Measurements from ENCODE around the gene TMTC2.

TMTC2 gene

DNA sequence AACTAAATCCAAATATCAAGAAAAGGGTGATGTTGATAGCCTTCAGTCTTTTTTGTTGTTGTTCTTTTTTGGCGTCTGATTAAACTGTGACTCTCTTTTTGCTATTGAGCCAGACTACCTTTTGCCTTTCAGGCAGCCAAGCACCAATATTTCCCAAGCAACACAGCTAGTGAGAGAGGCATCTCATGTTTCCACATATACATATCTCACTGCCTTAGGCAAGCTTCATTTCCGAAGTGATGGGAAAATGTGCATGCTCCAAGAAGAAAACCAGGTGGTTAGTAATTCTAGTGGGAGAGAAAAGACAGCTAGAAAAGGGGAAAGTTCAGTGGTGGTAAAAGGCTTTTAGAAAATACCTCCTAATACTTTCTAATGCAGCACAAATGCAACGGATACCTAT is 277.7 kb downstream of the TMTC2 start:
- no peak for DNase-seq

DNA sequence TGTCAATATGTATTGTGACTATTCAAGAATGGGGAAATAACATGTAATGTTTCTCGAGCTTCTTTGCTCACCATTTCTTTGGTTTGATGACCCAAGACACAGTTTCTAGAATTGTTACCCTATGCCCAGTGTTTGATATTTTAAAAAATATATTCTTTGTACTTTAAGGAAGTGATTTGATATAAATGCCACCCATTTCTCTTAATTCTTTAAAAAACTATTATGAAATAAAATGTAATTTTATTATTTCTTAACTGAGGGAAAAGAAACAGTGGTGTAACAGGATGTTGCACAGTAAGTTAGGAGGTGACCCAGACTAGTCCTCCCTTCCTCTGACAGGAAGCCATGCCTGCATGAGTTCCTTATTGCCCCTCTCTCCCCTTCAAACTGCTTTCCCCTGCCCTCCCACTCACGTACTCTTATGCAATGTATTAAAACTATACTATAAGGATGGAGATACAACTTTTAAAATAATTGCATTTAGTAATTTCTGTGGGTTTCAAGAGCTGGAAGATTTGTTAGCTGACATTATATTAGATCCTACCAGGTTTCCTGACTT is 279.4 kb downstream of the TMTC2 start:
- DNase-seq: peak; percentile 67

DNA sequence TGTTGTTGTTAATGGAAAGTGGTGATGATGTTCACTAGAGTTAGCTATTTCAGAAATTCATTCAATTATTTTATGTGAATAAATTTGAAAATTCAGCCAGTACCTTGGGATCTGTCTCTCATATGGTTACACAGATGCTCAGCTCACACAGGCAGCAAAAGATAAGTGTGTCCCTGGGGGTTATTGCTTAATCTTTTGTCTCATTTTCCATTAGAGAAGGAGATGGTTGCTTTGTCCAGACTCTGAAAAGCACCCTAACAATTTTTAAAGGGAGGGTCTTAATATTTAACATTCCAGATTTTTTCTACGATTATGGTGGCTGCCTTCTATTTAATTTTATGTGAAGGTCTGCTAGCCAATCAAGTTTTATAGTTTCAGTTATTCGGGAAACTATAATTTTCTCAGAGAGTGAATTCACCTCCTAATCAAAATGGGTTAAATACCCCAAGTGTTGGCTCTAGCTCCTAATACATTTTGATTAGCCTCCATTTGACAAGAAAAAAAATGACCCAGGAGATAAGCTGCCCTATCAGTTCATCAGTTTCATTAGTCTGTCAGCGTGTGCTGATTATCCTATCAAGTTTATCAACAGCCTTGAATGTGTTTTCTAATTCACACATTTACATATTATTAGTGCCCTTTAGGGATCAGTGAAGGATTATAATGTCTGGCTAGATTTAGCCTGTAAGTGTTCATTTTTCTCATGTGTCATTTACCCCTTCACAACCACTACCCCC is 282.1 kb downstream of the TMTC2 start:
- no peak for DNase-seq

DNA sequence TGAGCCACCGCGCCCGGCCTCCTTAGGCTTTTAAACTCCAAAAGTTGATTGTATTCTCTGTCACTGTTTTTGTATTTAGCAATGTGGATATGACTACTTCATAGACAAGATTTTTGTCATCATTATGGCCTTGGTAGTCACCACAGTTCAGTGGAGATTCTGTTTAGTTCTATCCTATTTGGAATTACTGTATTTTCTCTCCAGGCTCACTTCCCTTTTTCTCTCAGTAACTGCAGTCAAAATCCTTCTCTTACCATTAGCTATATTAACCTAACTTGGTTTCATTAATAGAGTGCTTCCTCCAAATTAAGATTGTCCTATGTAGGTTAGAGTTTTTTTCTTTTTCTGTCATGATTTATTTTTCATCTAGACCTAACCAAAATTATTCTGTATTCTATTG is 283.9 kb downstream of the TMTC2 start:
- DNase-seq: no peak

DNA sequence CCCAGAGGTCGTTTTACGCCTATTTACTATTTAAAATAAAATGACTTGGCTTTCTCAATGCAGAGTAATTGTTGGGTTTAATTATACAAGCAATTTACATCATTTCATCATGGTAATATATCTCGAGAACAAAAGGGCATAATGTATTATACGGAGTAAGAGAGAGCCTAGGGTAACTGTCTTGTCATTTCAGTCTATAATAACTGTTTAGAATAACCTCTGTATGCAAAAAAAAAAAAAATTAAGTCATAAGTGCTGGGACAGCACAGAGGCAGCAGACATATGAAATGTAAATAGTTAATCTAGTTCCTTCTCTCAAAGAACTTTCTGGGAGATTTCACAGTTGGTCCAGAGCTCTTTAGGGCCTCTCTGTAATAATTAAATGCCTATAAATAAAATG is 284.9 kb downstream of the TMTC2 start:
- DNase-seq: no peak

DNA sequence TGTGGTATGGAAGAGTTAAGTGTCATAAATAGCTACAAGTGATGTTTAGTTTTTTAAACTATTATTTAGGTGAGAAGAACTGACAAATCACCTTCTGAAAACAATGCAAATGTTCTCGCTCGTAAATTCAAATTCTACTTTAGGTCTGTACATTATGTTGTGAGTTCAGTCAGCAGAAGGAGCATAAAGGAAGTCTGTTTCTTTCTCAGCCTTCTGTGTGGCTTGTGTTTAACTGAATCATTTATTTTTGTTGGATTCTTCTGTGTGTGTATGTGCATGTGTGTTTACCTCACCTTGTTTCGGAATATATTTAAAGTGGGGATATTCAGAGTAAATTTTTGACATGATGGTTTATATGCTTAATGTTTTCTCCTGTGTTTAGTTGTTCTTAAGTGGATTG is 285.9 kb downstream of the TMTC2 start:
- DNase-seq: no peak

DNA sequence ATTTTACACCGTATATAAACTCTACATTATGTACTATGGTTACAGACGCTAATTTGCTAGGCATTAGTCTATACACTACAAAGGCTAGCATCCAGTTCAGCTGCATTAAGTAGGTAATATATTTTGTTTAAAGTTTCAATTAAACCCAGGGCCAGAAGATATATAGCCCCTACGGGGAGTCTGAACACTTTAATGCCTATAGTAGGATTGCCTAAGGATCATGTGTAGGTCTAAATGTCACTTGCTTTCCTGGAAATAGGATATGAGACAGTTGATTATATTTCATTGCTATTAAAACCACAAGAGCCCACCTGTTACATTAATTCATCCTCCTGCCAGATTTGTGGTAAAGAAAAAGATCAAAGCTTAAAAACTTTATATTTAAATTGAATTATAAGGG is 286.9 kb downstream of the TMTC2 start:
- no peak for DNase-seq

DNA sequence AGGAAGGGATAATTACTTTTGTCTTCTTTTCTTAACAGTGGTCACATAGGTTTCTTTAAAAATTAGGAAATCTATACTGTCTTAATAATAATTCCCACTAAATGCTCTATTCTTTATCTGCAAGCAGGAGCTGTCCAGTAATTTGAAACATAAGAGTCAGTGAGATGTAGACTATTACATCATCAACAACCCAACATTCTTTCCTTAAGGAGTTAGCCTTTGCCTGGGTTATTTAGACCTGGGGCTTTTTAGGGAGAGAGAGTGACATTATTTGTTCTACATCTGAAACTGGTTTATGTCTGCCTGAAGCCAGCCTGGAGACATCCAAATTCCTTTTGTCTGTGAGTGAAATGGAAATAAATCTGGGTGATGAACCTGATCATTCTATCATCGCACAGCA is 294.4 kb downstream of the TMTC2 start:
- DNase-seq: no peak

DNA sequence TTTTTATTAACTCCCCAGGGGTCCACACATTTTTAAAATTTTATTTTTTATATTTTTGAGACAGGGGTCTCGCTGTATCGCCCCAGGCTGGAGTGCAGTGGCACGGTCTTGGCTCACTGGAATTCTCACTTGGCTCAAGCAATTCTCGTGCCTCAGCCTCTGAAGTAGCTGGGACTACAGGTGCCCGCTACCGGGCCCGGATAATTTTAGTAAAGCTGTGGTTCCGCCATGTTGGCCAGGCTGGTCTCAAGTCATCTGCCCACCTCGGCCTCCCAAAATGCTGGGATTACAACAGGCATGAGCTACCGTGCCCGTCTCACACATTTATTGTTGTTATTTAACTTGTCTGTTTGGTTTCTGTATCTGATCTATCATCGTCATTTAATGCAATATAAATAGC is 307.4 kb downstream of the TMTC2 start:
- no peak for DNase-seq

DNA sequence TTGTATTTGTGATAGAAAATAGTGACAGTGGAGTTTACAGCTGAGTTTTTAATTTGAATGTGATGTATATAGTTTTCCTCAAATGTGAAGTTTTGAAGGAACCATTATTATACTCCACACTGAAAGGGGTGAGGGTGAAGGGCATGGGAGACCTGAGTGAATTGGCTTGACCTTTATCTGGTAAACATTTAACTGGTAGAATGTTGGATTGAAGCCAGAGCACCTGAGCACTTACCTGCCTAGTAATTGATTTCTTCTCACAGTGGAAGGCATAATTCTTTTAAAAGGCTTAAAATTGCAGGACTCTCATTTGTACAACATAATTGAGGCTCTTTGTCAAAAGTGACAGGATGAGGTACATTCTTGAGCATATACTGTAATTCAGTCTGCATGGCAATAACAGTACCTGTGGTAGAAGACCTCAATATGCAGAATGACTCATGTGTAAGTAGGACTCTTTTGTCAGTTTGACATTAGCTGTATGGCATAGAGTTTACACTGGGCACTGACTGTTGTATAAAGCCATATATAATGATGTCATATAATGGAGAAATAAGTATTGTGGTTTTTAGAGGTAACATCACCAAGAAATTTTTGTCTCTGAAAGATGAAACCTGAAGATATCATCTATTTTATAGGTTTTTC is 309.6 kb downstream of the TMTC2 start:
- no peak for DNase-seq

DNA sequence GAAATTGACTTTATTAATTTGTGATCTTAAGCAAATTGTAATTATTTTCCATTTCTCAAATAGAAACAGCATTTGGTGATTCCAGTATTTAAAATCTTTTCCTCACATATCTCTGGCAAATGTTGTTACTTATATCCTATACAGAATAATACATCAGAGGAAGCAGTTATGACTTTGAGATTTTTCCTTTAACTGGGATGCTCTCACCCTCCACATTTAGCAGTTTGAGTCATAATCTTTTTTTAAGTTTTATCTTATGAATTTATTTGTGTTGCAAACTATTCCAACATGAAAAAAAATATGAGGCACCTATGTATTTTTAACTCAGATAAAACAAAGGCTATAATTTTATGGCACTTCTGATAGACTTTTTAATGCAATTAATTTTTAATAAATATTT is 311.8 kb downstream of the TMTC2 start:
- no peak for DNase-seq

DNA sequence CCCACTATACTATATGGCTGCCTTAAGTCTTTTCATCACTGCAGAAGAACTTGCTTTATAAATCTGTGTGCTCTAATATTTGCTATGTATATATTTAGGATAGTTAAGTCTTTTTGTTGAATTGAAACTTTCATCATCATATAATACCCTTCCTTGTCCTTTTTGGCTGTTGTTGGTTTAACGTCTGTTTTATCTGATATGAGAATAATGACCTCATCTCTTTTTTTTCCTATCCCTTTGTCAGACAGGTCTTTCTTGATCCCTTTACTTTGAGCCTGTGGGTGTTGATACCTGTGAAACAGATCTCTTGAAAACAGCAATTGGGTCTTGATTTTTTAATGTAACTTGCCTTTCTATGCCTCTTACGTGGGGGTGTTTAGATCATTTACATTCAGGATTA is 316.3 kb downstream of the TMTC2 start:
- DNase-seq: no peak

DNA sequence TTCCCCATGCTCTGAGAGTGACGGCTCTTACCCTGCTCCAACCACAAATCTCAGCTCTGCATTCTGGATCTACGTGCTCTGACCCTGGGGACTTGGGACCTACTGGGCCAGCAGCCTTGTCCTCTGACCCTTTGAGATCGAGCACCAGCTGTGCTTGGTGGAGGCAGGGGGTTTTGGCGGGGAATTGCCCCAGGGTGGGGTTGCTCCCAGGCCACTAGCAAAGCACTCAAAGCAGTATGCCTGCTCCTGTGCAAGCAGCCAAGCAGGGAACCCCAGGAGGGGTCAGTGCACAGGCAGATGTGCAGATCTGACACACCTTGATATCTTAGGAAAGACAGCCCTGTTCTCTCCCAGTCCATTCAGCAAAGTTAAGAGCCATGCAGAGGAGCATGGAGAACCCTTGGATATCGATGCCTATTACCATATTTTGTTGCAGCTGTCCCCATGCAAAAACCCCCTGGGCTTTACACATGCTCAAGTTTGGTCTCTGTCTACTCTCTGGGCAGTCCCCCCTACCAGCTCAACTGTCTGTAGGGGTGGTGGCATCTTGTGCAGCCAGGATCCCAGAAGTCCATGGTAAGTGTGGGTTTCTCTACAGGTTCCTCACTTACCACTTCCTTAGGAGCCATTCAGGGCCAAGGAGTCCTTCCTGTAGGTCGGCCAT is 319.0 kb downstream of the TMTC2 start:
- DNase-seq: no peak

DNA sequence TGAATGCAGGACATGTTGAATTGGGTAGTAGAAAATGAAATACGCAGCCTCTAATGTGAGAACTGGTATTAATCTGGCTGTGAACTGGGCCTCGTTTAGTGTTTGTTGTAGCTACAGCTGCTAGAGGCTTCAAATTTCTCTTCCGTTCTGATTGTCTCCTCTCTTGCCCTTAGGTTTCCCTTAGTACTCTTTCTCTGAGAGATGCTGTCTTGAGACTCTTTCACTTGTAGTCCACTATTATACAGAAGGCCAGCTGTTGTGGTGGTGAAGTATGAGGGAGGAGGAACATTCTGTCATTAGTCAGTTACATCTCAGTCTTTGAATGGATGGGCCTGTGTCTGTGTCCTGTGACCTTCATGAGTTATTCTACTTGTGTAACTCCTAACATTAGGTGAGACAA is 322.0 kb downstream of the TMTC2 start:
- DNase-seq: no peak

DNA sequence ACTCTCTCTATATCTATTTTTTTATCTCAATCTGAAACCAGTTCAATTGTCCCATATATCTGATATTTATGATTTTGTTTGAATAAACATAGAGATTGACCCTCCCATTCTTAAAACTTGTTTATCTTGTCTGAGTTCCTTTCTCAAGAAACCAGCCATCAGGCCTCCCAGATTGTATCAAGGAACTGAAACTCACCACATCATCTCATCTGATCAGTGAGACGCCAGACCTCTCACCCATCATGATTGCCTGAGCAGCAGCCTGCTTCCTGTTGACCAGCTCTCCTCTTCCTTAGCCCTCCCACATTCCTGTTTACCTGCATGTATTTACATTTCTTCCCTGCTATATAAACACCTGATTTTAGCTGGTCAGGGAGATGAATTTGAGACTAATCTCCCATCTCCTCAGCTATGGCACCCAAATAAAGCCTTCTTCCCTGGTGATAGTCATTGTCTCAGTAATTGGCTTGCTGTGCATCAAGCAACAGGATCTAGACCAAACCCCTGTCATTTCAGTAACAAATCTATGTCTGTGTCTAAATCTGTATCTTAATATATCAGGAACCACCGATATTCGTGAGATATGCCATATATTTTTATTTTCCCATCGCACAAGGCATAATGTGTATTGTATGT is 323.6 kb downstream of the TMTC2 start:
- DNase-seq: peak; percentile 32

DNA sequence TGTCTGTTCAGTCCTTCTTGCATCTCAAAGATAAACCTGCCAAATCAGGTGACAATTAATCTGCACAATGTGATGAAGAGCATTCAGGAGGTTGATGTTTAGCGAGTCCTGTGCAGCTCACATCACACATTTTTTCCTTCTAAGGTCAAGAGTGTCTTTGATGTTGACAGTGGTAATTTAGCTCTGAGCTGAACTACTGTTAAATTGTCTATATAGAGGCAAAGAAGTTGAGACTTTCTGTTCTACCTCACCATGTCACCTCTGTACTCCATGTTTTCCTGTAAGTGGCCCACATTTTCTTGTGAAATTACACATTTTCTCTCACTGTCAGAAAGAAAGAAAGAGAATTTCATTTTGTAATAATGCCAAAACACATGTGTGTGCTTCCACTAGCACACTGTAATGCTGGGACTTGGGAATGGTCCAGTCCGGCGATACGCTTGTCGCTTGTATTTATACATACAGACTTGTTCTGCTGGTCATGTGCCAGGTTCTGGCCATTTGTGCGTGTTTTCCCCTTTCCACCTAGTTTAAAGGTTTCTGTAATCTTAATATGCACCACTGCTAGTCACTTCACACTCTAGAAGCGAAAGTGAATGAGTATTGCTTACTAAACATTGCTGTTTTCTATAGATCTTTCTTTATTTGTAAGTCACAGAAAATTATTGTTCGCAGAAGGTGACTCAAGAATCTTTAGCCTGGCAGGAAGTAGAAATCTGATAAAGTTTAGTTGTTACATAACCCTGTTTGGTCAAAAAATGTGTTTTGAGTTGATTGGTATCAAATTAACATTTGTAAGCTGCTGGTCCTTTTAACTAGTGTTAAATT is 328.9 kb downstream of the TMTC2 start:
- no peak for DNase-seq

DNA sequence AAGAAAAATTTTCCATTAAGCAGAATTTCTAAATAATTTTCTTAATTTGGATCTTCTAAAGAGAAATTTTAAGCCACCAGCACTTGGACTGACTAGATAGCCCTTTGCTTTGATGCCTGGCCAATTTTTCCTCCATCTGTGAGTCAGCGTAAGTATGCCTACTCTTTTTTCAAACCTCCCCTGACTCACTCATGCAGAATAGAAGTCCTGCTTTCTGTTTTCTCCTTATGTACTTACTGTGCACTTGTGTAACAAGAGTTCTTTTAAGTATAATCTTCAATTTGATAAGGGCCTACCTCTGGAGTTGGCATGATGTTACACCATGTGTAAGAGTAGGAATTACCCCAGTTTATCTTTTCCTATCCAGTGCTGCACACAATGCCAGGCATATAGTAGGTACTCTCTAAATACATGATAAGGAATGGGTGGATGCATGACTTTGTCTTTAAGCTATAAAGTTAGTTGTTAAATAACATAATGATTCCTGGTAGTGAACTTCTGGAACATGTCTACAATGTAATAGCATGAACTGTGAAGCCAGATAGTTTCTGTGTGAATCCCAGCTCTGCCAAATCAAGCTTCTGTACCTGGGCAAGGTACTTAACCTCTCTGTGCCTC is 329.6 kb downstream of the TMTC2 start:
- no peak for DNase-seq

DNA sequence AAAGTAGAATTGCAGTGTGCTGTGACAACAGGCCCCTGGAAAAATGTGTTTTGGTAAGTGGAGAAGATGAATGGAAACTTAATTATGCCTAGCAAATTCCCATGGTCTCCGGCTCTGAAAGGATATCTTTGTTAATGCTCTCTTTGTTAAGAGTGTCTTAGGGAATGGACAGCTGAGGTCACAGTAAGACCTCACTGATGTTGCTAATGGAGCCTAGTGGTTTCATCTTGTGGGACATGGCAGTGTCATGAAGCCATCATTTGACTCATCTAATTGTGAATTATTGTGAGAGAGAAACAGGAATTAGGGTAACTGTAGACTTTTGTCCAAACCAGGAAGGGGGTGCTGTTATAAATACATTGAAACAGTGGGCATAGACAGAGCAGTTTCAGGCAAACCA is 330.3 kb downstream of the TMTC2 start:
- DNase-seq: no peak

DNA sequence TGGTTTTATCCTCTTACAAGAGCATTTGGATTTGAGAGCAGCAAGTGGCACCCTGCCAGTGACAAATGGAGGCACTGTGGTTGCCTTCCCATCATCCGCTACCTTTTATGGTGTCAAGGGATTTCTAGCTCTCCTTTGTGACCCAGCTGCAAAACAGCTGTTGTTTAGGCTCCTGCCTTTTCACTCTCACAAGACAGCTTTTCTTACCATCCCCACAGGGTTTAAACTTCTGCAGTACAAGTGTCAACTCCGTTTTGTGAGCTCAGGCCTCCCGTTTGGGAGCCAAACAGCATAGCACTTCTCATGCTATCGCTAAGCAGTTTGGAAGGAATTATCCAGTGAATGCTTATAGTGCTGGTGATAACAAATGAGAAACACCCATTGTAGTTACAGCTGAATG is 331.4 kb downstream of the TMTC2 start:
- no peak for DNase-seq

DNA sequence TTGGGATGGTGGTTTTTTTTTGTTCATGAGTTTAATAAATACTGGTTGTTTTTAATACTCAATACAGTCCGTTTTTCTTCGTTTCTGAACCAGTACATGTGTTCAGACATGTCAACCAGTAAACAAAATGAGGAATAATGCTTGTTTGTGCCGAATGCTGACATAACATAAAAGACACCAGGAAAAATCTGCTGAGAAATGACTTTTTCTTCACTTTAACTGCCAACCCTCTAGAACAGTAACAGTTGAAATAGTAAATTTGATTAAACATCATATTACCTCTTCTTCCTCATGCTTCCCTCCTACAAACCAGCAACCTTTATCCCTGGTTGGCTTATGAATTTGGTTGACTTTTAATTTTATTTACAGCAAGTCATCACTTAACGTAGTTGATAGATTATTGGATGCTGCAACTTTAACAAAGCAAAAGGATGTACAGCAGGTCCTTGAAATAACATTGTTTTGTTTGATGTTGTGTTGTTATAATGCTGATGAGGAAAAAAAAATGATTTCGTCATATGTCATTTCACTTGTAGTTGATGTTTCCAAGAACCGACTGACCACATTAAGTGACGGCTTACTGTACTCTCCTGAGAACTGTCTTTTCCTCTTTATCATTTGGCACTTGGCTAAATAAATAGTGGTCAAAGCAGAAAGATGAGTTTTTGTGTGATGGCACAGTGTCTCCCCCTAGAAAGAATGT is 340.5 kb downstream of the TMTC2 start:
- DNase-seq: no peak

DNA sequence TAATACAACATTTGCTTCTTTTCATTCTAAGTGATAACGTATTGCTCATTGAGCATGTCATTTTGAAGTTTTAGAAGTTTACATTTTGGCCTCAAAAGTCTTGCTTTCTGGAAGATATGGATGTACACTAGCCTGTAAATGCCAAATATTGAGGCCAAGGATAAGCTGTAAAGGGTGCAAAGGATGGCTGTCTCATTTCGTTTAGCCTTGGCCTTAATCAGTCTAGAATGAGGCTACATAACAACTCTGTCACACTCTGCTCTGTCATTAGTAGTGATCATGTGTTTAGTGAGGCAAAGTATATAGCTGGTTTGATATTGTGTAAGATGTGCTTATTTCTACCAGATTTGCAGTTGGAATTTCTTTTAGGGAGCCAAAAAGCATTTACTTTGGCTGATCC is 344.5 kb downstream of the TMTC2 start:
- DNase-seq: no peak

DNA sequence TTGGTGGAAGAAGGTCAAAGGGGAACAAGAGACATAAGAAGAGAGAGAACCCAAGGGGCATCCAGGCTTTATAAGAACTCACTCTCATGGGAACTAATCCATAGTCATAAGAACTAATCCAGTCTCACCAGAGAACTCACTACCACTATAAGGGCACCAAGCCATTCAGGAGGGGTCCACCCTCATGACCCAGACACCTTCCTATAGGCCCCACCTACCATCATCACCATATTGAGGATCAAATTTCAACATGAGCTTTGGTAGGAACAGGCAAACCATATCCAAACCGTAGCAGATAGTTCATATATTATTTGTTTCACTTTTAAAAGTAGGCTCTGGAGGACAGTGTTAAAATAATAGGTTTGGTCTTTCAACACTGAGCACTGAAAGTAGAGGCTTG is 350.1 kb downstream of the TMTC2 start:
- no peak for DNase-seq

Measured in MV-4-11 (cell line).